Measurements from ENCODE around the gene GOLPH3.
"Not testable (repeated sequence)": the region's sequence is repeated elsewhere in the genome, so short reads cannot be mapped to it uniquely, and the experiment has no call there.

Gene GOLPH3

GRCh38 chr5:32080565-32080964 is 93.6 kb downstream of the GOLPH3 start:
- H3K27ac ChIP-seq (ENCODE audit: extremely low read depth, low read depth, low read length); H3K4me3 ChIP-seq (ENCODE audit: low read depth, low read length); POLR2A ChIA-PET; H3K4me1 ChIP-seq (ENCODE audit: control insufficient read depth, insufficient read depth, low read length); H3K9me3 ChIP-seq (ENCODE audit: control insufficient read depth, insufficient read depth, low read depth, low read length); H3K36me3 ChIP-seq (ENCODE audit: control insufficient read depth in 2 of 2, insufficient read depth in 1 of 2, low read length in 2 of 2): not testable (repeated sequence)
- peak; percentile 87 for TF ChIP-seq ZNF146 (tag by site-specific recombination; IDR thresholded peaks at IDR 0.05)
- CTCF ChIA-PET, result interaction anchor here (6.6 kb wide), 1 partner anchor 255 kb away, joined by 119 read pairs; no protein-coding TSS in a partner anchor

- ChIA-PET POLR2A (interaction anchor here (0.6 to 0.7 kb wide), 3 partner anchors 1148 to 1752 kb away, joined by 4 to 5 read pairs (median 4); partner anchors contain the start of gene TARS1), CTCF (interaction anchor here (0.6 to 6.6 kb wide), 6 partner anchors 20 to 855 kb away, joined by 3 to 119 read pairs (median 3); no protein-coding TSS in a partner anchor)
- not testable (repeated sequence) for H3K4me3 ChIP-seq (ENCODE audit: low read depth, low read length)
These were observed 95.3 kb downstream of the GOLPH3 start for GRCh38 chr5:32078855-32079254.

GRCh38 chr5:32076699-32077695 is 97.1 kb downstream of the GOLPH3 start:
- Histone ChIP-seq H3K4me3 (ENCODE audit: low read depth, low read length) (no peak overlapping the region), H3K36me3 (ENCODE audit: control insufficient read depth in 2 of 2, insufficient read depth in 1 of 2, low read length in 2 of 2) (no peaks in the 10 kb centered on the region; a peak in 1 of 3 replicates), H3K27ac (ENCODE audit: extremely low read depth, low read depth, low read length) (no peak overlapping the region), H3K9me3 (ENCODE audit: control insufficient read depth, insufficient read depth, low read depth, low read length) (no peaks in the 10 kb centered on the region), H3K4me1 (ENCODE audit: control insufficient read depth, insufficient read depth, low read length) (no peaks in the 10 kb centered on the region)
- CTCF ChIA-PET, result interaction anchor here (0.6 to 6.6 kb wide), 55 partner anchors 9 to 1341 kb away, joined by 3 to 119 read pairs (median 4); no protein-coding TSS in a partner anchor
- TF ChIP-seq SP7 (tag by site-specific recombination; IDR thresholded peaks at IDR 0.05) (no peak), GLI2 (tag by site-specific recombination; IDR thresholded peaks at IDR 0.05; ENCODE audit: borderline replicate concordance, low read depth) (no peak), SALL2 (tag by site-specific recombination; IDR thresholded peaks at IDR 0.05; ENCODE audit: borderline replicate concordance) (no peak), ZNF660 (tag by site-specific recombination; IDR thresholded peaks at IDR 0.05) (peak; percentile 50; the same call in 1 of the 2 replicates), CTCF (tag by site-specific recombination; IDR thresholded peaks at IDR 0.05) (peak; percentile 61), ZNF558 (tag by site-specific recombination; IDR thresholded peaks at IDR 0.05) (no peak; the same call in 1 of the 2 replicates), ZNF654 (tag by site-specific recombination; IDR thresholded peaks at IDR 0.05; ENCODE audit: low read depth) (peak; percentile 87), ZNF629 (tag by site-specific recombination; IDR thresholded peaks at IDR 0.05) (no peak), ZNF211 (tag by site-specific recombination; IDR thresholded peaks at IDR 0.05; ENCODE audit: low read depth) (no peak), ZNF169 (tag by site-specific recombination; IDR thresholded peaks at IDR 0.05) (no peak), ZNF26 (tag by site-specific recombination; IDR thresholded peaks at IDR 0.05) (no peak), SCRT1 (tag by site-specific recombination; IDR thresholded peaks at IDR 0.05; ENCODE audit: borderline replicate concordance) (no peak), PRDM1 (tag by site-specific recombination; IDR thresholded peaks at IDR 0.05) (peak; percentile 85), ZNF2 (tag by site-specific recombination; IDR thresholded peaks at IDR 0.05) (peak; percentile 88; the same call in 1 of the 2 replicates), ZNF37A (tag by site-specific recombination; IDR thresholded peaks at IDR 0.05) (no peak), IKZF3 (tag by site-specific recombination; IDR thresholded peaks at IDR 0.05) (no peak), ZNF398 (tag by site-specific recombination; IDR thresholded peaks at IDR 0.05) (no peak), SP3 (tag by site-specific recombination; IDR thresholded peaks at IDR 0.05) (no peak), ZNF132 (tag by site-specific recombination; IDR thresholded peaks at IDR 0.05; ENCODE audit: borderline replicate concordance) (no peak), ZNF677 (tag by site-specific recombination; IDR thresholded peaks at IDR 0.05) (no peak), ZNF561 (tag by site-specific recombination; IDR thresholded peaks at IDR 0.05; ENCODE audit: borderline replicate concordance) (no peak)
- POLR2A ChIA-PET, result no interaction called here

More at GRCh38 chr5:32078855-32079254, 95.3 kb downstream of the GOLPH3 start:
- not testable (repeated sequence) for H3K27ac ChIP-seq (ENCODE audit: extremely low read depth, low read depth, low read length); H3K36me3 ChIP-seq (ENCODE audit: control insufficient read depth in 2 of 2, insufficient read depth in 1 of 2, low read length in 2 of 2); H3K4me1 ChIP-seq (ENCODE audit: control insufficient read depth, insufficient read depth, low read length); H3K9me3 ChIP-seq (ENCODE audit: control insufficient read depth, insufficient read depth, low read depth, low read length)
